ENCODE data around the gene KDM3B.

- TF ChIP-seq, protein P1, sequence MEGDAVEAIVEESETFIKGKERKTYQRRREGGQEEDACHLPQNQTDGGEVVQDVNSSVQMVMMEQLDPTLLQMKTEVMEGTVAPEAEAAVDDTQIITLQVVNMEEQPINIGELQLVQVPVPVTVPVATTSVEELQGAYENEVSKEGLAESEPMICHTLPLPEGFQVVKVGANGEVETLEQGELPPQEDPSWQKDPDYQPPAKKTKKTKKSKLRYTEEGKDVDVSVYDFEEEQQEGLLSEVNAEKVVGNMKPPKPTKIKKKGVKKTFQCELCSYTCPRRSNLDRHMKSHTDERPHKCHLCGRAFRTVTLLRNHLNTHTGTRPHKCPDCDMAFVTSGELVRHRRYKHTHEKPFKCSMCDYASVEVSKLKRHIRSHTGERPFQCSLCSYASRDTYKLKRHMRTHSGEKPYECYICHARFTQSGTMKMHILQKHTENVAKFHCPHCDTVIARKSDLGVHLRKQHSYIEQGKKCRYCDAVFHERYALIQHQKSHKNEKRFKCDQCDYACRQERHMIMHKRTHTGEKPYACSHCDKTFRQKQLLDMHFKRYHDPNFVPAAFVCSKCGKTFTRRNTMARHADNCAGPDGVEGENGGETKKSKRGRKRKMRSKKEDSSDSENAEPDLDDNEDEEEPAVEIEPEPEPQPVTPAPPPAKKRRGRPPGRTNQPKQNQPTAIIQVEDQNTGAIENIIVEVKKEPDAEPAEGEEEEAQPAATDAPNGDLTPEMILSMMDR (IDR thresholded peaks at IDR 0.05): no peak
- no peak for TF ChIP-seq POLR2A (IDR thresholded peaks at IDR 0.05)
- no peak for TF ChIP-seq POLR2AphosphoS5 (IDR thresholded peaks at IDR 0.05)
Measured at GRCh38 chr5:138402640-138403039, 50.2 kb downstream of the KDM3B start.

Measured in transverse colon (tissue), 4 donors.